MCF 10A (cell line): ENCODE measurements around the gene SDF2. TPM values are rescaled to one million over a fixed set of nuclear protein-coding genes. Genes with fewer than 3 reads are reported as not detected.

Experiments
- BruUV-seq: library from RNA; stranded (reverse); fragments of 400-500 nt; replicated peaks from 2 replicates; lab custom pipeline; 2021; lab: Mats Ljungman, UMichigan
- CTCF ChIA-PET: fragments of 300-600 bp; sonication (Branson Sonifier 250); formaldehyde crosslinking; extraction: SDS; loops from one replicate; lab custom pipeline; 2021; ENCODE audit warnings: antibody characterized with exemption, inconsistent platforms; lab: Yijun Ruan, JAX
- POLR2A ChIA-PET: fragments of 300-600, 350-650 bp; sonication (Branson Sonifier 250); formaldehyde crosslinking; extraction: SDS; loops from one replicate; lab custom pipeline; 2020; ENCODE audit warnings: antibody characterized with exemption, inconsistent platforms; lab: Yijun Ruan, JAX
- DNase-seq: peaks from one replicate; pipeline ENCODE4 v3.0.0-alpha.2; 2018; ENCODE audit not compliant: unreplicated experiment
- H3K27ac Mint-ChIP-seq: one replicate; pipeline ENCODE4 v1.8.0; 2022; ENCODE audit warnings: mild to moderate bottlenecking, low read depth, mixed read lengths; ENCODE audit not compliant: unreplicated experiment
- H3K27me3 Mint-ChIP-seq: one replicate; pipeline ENCODE4 v1.8.0; 2022; ENCODE audit warnings: mixed read lengths; ENCODE audit not compliant: insufficient read depth, unreplicated experiment
- H3K36me3 Mint-ChIP-seq: one replicate; pipeline ENCODE4 v1.8.0; 2022; ENCODE audit warnings: mild to moderate bottlenecking, moderate library complexity, mixed read lengths; ENCODE audit not compliant: insufficient read depth, unreplicated experiment
- H3K4me1 Mint-ChIP-seq: one replicate; pipeline ENCODE4 v1.8.0; 2022; ENCODE audit warnings: mixed read lengths; ENCODE audit not compliant: insufficient read depth, unreplicated experiment
- H3K4me3 Mint-ChIP-seq: one replicate; pipeline ENCODE4 v1.8.0; 2022; ENCODE audit warnings: mild to moderate bottlenecking, moderate library complexity, mixed read lengths; ENCODE audit not compliant: unreplicated experiment
- H3K9me3 Mint-ChIP-seq: one replicate; pipeline ENCODE4 v1.8.0; 2022; ENCODE audit warnings: mixed read lengths; ENCODE audit not compliant: unreplicated experiment
- intact Hi-C: fragments of 100-400 bp; cut with micrococcal nuclease; formaldehyde crosslinking; loops from 2 replicates; pipeline ENCODE4 v1.14.1; 2022
- total RNA-seq: library from RNA; stranded (reverse); gene quantifications from 2 replicates; pipeline ENCODE4 v1.2.3, GENCODE V29; 2022
- TF ChIP-seq, protein P1 (sequence below): fragments of 200-600 bp; IDR thresholded peaks from one replicate; pipeline ENCODE4 v1.8.0; 2022; ENCODE audit warnings: antibody characterized with exemption, mild to moderate bottlenecking; ENCODE audit not compliant: unreplicated experiment

The SDF2 gene
- total RNA-seq, 1 experiment from 2014 or later, result 31.4 TPM

DNA sequence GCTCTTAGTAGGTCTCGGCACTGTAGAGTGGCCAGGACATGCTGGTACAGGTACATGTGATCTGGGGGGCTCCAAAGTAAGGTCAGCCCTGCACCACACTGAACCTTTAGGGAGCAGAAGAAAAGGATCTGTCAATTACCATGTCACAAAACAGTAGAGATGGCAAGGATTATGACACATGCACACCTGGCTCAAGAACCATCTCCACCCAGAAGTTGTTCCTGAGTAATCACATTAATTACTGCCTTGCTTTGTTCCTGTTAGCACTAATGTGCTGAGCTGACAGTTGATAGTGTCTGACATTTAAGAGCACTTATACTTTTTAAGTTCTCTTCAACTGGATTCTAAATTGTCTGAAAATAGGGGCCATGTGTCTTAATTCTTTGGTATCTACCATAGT, 26.2 kb downstream of the SDF2 start:
- no peaks in the 10 kb centered on the region for H3K27me3 Mint-ChIP-seq
- no peak overlapping the region for H3K4me3 Mint-ChIP-seq
- H3K27ac Mint-ChIP-seq, result no peak overlapping the region
- ChIA-PET CTCF (interaction anchor here (0.7 kb wide), 1 partner anchor 23 kb away, joined by 3 read pairs; no protein-coding TSS in a partner anchor), POLR2A (interaction anchor here (1.6 to 1.9 kb wide), 2 partner anchors 8 to 9 kb away, joined by 4 to 7 read pairs; partner anchors contain the start of gene BLTP2)
- H3K4me1 Mint-ChIP-seq, result no peaks in the 10 kb centered on the region
- H3K36me3 Mint-ChIP-seq, result peaks cover 89% of the 10 kb centered on the region
- intact Hi-C loops, result no loop called here
- BruUV-seq, result no TSS peak
- DNase-seq, result no peak
- no peaks in the 10 kb centered on the region for H3K9me3 Mint-ChIP-seq
- TF ChIP-seq, protein P1, sequence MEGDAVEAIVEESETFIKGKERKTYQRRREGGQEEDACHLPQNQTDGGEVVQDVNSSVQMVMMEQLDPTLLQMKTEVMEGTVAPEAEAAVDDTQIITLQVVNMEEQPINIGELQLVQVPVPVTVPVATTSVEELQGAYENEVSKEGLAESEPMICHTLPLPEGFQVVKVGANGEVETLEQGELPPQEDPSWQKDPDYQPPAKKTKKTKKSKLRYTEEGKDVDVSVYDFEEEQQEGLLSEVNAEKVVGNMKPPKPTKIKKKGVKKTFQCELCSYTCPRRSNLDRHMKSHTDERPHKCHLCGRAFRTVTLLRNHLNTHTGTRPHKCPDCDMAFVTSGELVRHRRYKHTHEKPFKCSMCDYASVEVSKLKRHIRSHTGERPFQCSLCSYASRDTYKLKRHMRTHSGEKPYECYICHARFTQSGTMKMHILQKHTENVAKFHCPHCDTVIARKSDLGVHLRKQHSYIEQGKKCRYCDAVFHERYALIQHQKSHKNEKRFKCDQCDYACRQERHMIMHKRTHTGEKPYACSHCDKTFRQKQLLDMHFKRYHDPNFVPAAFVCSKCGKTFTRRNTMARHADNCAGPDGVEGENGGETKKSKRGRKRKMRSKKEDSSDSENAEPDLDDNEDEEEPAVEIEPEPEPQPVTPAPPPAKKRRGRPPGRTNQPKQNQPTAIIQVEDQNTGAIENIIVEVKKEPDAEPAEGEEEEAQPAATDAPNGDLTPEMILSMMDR, result no peak

DNA sequence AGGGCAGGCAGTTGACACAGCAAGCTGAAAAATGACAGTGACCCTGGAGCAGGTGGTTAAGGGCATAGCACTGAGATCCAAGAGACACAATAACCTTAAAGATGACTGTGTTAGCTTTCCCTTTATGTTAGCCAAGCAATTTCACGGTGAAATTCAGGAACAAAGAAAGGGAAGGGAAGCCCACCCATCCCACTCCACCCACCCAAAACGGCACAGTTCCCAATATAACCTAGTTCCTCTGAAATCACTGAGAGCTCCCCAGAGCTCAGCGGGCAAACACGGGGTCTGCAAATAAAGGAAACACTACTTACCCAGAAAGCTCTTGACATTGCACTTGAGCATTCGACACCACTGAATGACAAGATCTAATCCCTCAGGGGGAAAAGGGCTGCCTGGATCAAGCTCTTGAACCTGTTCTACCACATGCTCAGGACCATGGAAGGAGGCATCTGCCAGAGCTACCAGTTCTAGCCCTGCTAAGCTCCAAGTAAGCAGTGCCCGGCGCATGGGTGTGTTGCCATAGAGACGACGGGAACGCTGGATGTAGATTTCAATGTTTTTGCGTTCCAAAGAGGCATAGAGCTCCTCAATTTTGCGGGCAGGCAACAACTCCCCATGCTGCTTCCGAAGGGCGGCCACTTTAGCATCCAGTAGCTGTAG, 27.4 kb downstream of the SDF2 start:
- H3K36me3 Mint-ChIP-seq, result peaks cover 92% of the 10 kb centered on the region
- ChIA-PET POLR2A (interaction anchor here (1.6 to 1.9 kb wide), 2 partner anchors 10 to 11 kb away, joined by 4 to 7 read pairs; partner anchors contain the start of gene BLTP2), CTCF (interaction anchor here (0.5 to 1.7 kb wide), 4 partner anchors 9 to 86 kb away, joined by 3 to 5 read pairs (median 4); partner anchors contain the start of gene RPL23A)
- H3K4me1 Mint-ChIP-seq, result no peaks in the 10 kb centered on the region
- H3K9me3 Mint-ChIP-seq, result no peaks in the 10 kb centered on the region
- no peak overlapping the region for H3K4me3 Mint-ChIP-seq
- no peaks in the 10 kb centered on the region for H3K27me3 Mint-ChIP-seq
- TSS peak; percentile 25 for BruUV-seq
- DNase-seq, result no peak
- intact Hi-C loops, result no loop called here
- H3K27ac Mint-ChIP-seq, result no peak overlapping the region
- TF ChIP-seq, protein P1, result no peak

DNA sequence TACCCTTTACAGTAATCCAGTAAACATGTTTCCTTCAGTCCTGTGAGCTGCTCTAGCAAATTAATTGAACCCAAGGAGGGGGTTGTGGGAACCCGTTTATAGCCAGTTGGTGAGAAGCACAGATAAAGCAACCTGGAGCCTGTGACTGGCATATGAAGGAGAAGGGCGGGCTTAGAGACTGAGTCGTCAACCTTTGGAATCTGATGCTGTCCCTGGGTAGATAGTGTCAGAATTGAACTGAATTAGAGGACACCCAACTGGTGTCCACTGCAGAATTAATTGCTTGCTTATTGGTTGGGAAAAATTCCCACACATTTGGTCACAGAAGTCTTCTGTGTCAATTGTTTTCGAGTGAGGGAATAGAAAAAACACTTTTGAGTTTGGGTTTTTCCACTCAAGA, 34.9 kb downstream of the SDF2 start:
- Mint-ChIP-seq H3K4me3 (no peak overlapping the region), H3K4me1 (peaks cover 10% of the 10 kb centered on the region), H3K9me3 (no peaks in the 10 kb centered on the region), H3K27me3 (no peaks in the 10 kb centered on the region), H3K27ac (no peak overlapping the region), H3K36me3 (peaks cover 83% of the 10 kb centered on the region)
- intact Hi-C loops, result no loop called here
- CTCF ChIA-PET, result interaction anchor here (1.6 to 1.7 kb wide), 2 partner anchors 14 to 49 kb away, joined by 4 read pairs; no protein-coding TSS in a partner anchor
- no peak for DNase-seq
- no TSS peak for BruUV-seq
- TF ChIP-seq, protein P1, result no peak
- POLR2A ChIA-PET, result no interaction called here

DNA sequence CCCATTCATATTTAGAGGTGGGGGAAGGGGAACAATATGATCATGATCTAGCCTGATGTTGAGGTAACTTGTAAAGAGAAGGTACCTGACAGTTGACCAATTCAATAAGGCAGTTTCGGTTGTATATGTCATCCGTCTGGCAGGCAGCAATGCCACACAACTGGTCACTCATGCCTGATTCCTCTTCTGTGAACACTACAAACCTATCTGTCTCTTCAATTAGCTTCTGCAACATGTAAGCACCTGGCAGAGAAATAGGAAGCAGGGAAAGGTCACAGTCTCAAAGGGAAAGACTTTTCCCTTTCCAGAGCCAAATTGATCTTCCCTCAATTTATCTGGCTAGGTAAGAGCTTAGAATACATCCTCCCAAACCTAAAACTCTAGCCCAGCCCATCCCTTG, 37.6 kb downstream of the SDF2 start:
- H3K9me3 Mint-ChIP-seq, result no peaks in the 10 kb centered on the region
- no TSS peak for BruUV-seq
- intact Hi-C loops, result no loop called here
- peaks cover 83% of the 10 kb centered on the region for H3K36me3 Mint-ChIP-seq
- peaks cover 10% of the 10 kb centered on the region for H3K4me1 Mint-ChIP-seq
- H3K27me3 Mint-ChIP-seq, result no peaks in the 10 kb centered on the region
- H3K27ac Mint-ChIP-seq, result no peak overlapping the region
- no peak overlapping the region for H3K4me3 Mint-ChIP-seq
- POLR2A ChIA-PET, result interaction anchor here (1.3 to 2.0 kb wide), 2 partner anchors 12 to 25 kb away, joined by 3 to 5 read pairs; partner anchors contain the start of gene SPAG5
- DNase-seq, result no peak
- CTCF ChIA-PET, result interaction anchor here (0.9 to 1.6 kb wide), 2 partner anchors 11 to 23 kb away, joined by 3 to 5 read pairs; no protein-coding TSS in a partner anchor
- TF ChIP-seq, protein P1, result no peak
